ENCODE measurements around the gene IFI27L2. TPM values are rescaled to one million over a fixed set of nuclear protein-coding genes. Genes with fewer than 3 reads are reported as not detected.
A peak's percentile ranks its signal among the peaks of the same experiment; 100 is the strongest.

Gene IFI27L2
- polyA plus RNA-seq, 1 donor from 2014 or later, result 23.7 TPM

DNA sequence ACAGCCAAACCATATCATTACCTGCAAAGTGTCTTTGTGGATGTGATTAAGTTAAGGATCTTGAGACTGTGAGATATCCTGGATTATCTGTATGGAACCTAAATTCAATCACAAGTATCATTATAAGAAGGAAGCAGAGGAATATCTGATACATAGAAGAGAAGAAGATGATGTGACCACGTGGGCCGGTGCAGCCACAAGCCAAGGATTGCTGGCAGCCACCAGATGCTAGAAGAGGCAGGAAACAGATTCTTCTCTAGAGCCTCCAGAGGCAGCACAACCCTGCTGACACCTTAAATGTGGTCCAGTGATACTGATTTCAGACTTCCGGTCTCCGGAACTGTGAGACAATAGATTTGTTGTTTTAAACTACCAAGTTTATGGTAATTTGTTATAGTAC, 6.1 kb upstream of the IFI27L2 start:
- H3K9ac ChIP-seq (ENCODE audit: low read length), result no peak overlapping the region
- H3K9me3 ChIP-seq (ENCODE audit: low read length), result no peaks in the 10 kb centered on the region
- H3K79me2 ChIP-seq (replicated peaks; ENCODE audit: insufficient read depth, low read length), result no peaks in the 10 kb centered on the region
- no peaks in the 10 kb centered on the region for H3K27me3 ChIP-seq (ENCODE audit: insufficient read depth, low read depth, low read length)
- H3K4me2 ChIP-seq (ENCODE audit: low read length), result no peak overlapping the region
- no peak for TF ChIP-seq EP300 (conservative IDR thresholded peaks at IDR 0.05; ENCODE audit: poor library complexity, severe bottlenecking)
- no peak for TF ChIP-seq RAD21 (conservative IDR thresholded peaks at IDR 0.05)
- TF ChIP-seq, protein P1, sequence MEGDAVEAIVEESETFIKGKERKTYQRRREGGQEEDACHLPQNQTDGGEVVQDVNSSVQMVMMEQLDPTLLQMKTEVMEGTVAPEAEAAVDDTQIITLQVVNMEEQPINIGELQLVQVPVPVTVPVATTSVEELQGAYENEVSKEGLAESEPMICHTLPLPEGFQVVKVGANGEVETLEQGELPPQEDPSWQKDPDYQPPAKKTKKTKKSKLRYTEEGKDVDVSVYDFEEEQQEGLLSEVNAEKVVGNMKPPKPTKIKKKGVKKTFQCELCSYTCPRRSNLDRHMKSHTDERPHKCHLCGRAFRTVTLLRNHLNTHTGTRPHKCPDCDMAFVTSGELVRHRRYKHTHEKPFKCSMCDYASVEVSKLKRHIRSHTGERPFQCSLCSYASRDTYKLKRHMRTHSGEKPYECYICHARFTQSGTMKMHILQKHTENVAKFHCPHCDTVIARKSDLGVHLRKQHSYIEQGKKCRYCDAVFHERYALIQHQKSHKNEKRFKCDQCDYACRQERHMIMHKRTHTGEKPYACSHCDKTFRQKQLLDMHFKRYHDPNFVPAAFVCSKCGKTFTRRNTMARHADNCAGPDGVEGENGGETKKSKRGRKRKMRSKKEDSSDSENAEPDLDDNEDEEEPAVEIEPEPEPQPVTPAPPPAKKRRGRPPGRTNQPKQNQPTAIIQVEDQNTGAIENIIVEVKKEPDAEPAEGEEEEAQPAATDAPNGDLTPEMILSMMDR (IDR thresholded peaks at IDR 0.05; ENCODE audit: poor library complexity, severe bottlenecking), result no peak
- no peak for TF ChIP-seq TAF1 (IDR thresholded peaks at IDR 0.05; ENCODE audit: low read depth)
- no peak for TF ChIP-seq EZH2 (IDR thresholded peaks at IDR 0.05; ENCODE audit: borderline replicate concordance, insufficient read depth, low read length, poor library complexity, severe bottlenecking)
- no peak for TF ChIP-seq MXI1 (conservative IDR thresholded peaks at IDR 0.05; ENCODE audit: poor library complexity, severe bottlenecking)
- TF ChIP-seq, protein P2, sequence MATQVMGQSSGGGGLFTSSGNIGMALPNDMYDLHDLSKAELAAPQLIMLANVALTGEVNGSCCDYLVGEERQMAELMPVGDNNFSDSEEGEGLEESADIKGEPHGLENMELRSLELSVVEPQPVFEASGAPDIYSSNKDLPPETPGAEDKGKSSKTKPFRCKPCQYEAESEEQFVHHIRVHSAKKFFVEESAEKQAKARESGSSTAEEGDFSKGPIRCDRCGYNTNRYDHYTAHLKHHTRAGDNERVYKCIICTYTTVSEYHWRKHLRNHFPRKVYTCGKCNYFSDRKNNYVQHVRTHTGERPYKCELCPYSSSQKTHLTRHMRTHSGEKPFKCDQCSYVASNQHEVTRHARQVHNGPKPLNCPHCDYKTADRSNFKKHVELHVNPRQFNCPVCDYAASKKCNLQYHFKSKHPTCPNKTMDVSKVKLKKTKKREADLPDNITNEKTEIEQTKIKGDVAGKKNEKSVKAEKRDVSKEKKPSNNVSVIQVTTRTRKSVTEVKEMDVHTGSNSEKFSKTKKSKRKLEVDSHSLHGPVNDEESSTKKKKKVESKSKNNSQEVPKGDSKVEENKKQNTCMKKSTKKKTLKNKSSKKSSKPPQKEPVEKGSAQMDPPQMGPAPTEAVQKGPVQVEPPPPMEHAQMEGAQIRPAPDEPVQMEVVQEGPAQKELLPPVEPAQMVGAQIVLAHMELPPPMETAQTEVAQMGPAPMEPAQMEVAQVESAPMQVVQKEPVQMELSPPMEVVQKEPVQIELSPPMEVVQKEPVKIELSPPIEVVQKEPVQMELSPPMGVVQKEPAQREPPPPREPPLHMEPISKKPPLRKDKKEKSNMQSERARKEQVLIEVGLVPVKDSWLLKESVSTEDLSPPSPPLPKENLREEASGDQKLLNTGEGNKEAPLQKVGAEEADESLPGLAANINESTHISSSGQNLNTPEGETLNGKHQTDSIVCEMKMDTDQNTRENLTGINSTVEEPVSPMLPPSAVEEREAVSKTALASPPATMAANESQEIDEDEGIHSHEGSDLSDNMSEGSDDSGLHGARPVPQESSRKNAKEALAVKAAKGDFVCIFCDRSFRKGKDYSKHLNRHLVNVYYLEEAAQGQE (IDR thresholded peaks at IDR 0.05; ENCODE audit: borderline replicate concordance), result no peak
- no peak for TF ChIP-seq POLR2AphosphoS5 (IDR thresholded peaks at IDR 0.05)
- TF ChIP-seq SMC3 (conservative IDR thresholded peaks at IDR 0.05; ENCODE audit: poor library complexity), result no peak
- H3K36me3 ChIP-seq (ENCODE audit: insufficient read depth, low read length), result no peaks in the 10 kb centered on the region
- no peaks in the 10 kb centered on the region for H3F3A ChIP-seq (ENCODE audit: insufficient read depth, low read length, poor library complexity, severe bottlenecking)
- no peak overlapping the region for H2AFZ ChIP-seq (ENCODE audit: low read depth, low read length)
- no peaks in the 10 kb centered on the region for H4K20me1 ChIP-seq (ENCODE audit: insufficient read depth)
- H3K27ac ChIP-seq (ENCODE audit: low read length), result no peak overlapping the region
- no peak overlapping the region for H3K4me3 ChIP-seq (ENCODE audit: low read length)
- no peaks in the 10 kb centered on the region for H3K9me2 ChIP-seq (ENCODE audit: insufficient read depth, low read length)

DNA sequence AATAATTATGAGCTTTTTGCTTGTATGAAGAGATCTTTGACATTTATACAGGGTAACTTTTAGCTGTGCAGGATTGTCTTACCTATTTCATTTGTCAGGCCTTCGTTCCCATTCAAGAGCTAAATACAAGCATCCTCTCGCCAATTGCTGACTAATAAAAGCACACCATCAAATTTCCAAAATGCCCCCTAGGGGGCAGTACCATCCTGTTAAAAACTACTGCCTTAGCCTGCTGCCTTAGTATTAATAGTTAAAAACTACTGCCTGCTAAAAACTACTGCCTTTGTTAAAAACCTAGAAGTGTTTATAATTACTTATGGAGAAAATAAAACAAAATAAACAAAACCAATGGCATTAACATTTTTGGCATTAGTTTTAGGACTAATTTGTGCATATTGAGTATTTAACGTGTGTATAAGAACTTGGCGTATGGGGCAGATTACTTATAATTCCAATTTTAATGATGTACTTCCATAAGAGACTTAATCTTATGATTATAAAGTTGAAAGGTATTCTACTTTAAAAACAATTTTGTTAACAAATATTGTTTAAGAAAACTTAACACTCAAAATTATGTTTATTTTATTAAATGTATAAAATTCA, 3.0 kb upstream of the IFI27L2 start:
- no peak overlapping the region for H3K4me3 ChIP-seq (ENCODE audit: low read length)
- no peaks in the 10 kb centered on the region for H3K9me2 ChIP-seq (ENCODE audit: insufficient read depth, low read length)
- no peaks in the 10 kb centered on the region for H4K20me1 ChIP-seq (ENCODE audit: insufficient read depth)
- no peaks in the 10 kb centered on the region for H3K9me3 ChIP-seq (ENCODE audit: low read length)
- H3K79me2 ChIP-seq (replicated peaks; ENCODE audit: insufficient read depth, low read length), result no peaks in the 10 kb centered on the region
- H3K27ac ChIP-seq (ENCODE audit: low read length), result no peak overlapping the region
- H2AFZ ChIP-seq (ENCODE audit: low read depth, low read length), result no peak overlapping the region
- H3K36me3 ChIP-seq (ENCODE audit: insufficient read depth, low read length), result no peaks in the 10 kb centered on the region
- TF ChIP-seq TAF1 (IDR thresholded peaks at IDR 0.05; ENCODE audit: low read depth) (no peak), EP300 (conservative IDR thresholded peaks at IDR 0.05; ENCODE audit: poor library complexity, severe bottlenecking) (no peak), EZH2 (IDR thresholded peaks at IDR 0.05; ENCODE audit: borderline replicate concordance, insufficient read depth, low read length, poor library complexity, severe bottlenecking) (no peak), MXI1 (conservative IDR thresholded peaks at IDR 0.05; ENCODE audit: poor library complexity, severe bottlenecking) (no peak), SMC3 (conservative IDR thresholded peaks at IDR 0.05; ENCODE audit: poor library complexity) (peak; percentile 84), RAD21 (conservative IDR thresholded peaks at IDR 0.05) (peak; percentile 87), POLR2AphosphoS5 (IDR thresholded peaks at IDR 0.05) (no peak)
- TF ChIP-seq, protein P1 (IDR thresholded peaks at IDR 0.05; ENCODE audit: poor library complexity, severe bottlenecking), result peak; percentile 87
- TF ChIP-seq, protein P2 (IDR thresholded peaks at IDR 0.05; ENCODE audit: borderline replicate concordance), result no peak
- H3K27me3 ChIP-seq (ENCODE audit: insufficient read depth, low read depth, low read length), result no peaks in the 10 kb centered on the region
- no peak overlapping the region for H3K9ac ChIP-seq (ENCODE audit: low read length)
- no peak overlapping the region for H3K4me2 ChIP-seq (ENCODE audit: low read length)
- no peaks in the 10 kb centered on the region for H3F3A ChIP-seq (ENCODE audit: insufficient read depth, low read length, poor library complexity, severe bottlenecking)

Data from neural cell (in vitro differentiated cells).